Panc1 (cell line): Measurements from ENCODE around the gene HAGHL. TPM values are rescaled to one million over a fixed set of nuclear protein-coding genes. Genes with fewer than 3 reads are reported as not detected.

Source experiments
- ATAC-seq: fragments of 200-7000 bp; cut with Tn5 transposase; 2 replicates; pipeline ENCODE4 v1.9.1; 2020; ENCODE audit warnings: mild to moderate bottlenecking, moderate library complexity
- BruUV-seq: library from RNA; stranded (reverse); fragments of 400-500 nt; replicated peaks from 2 replicates; lab custom pipeline; 2021; lab: Mats Ljungman, UMichigan
- CTCF ChIA-PET: fragments of 300-600 bp; sonication (Branson Sonifier 250); formaldehyde crosslinking; loops from one replicate; lab custom pipeline; 2022; ENCODE audit warnings: antibody characterized with exemption; lab: Charles Lee
- POLR2A ChIA-PET: fragments of 300-600 bp; sonication (Branson Sonifier 250); formaldehyde crosslinking; loops from one replicate; lab custom pipeline; 2022; ENCODE audit warnings: antibody characterized with exemption; lab: Charles Lee
- DNase-seq: peaks from one replicate; pipeline ENCODE4 v3.0.0-alpha.2; 2010; ENCODE audit warnings: low read depth, low spot score
- H3K27ac ChIP-seq: 2 replicates; pipeline ENCODE4 v1.5.1; 2011; ENCODE audit warnings: mild to moderate bottlenecking, low read length, inconsistent platforms
- H3K27me3 ChIP-seq: fragments of 200-500 bp; sonication (Bioruptor generic); 2 replicates; pipeline ENCODE4 v1.6.0; 2014; ENCODE audit warnings: low read length, inconsistent platforms; ENCODE audit not compliant: control insufficient read depth, insufficient read depth
- H3K36me3 ChIP-seq: fragments of 200-500 bp; sonication (Bioruptor generic); 2 replicates; pipeline ENCODE4 v1.5.1; 2014; ENCODE audit warnings: inconsistent platforms, mild to moderate bottlenecking, low read length, moderate library complexity; ENCODE audit not compliant: control insufficient read depth, insufficient read depth
- H3K4me1 ChIP-seq: 2 replicates; pipeline ENCODE4 v1.5.1; 2011; ENCODE audit warnings: inconsistent platforms, mild to moderate bottlenecking, low read length, moderate library complexity; ENCODE audit not compliant: control insufficient read depth, insufficient read depth
- H3K4me3 ChIP-seq, 2 experiments: 2 replicates each; pipeline ENCODE4 v1.5.1; 2011 to 2012; ENCODE audit warnings: low read depth in 2 of 2, low read length in 2 of 2, mild to moderate bottlenecking in 2 of 2, inconsistent platforms in 1 of 2, moderate library complexity in 1 of 2
- H3K9me3 ChIP-seq: fragments of 200-500 bp; sonication (Bioruptor generic); 2 replicates; pipeline ENCODE4 v1.5.1; 2014; ENCODE audit warnings: low read depth, mild to moderate bottlenecking, inconsistent platforms, low read length, moderate library complexity; ENCODE audit not compliant: control insufficient read depth, insufficient read depth
- CTCF ChIP-seq: fragments of 450-650 bp; IDR thresholded peaks from 2 replicates; pipeline ENCODE4 v1.5.1; 2017; ENCODE audit warnings: mild to moderate bottlenecking
- POLR2AphosphoS5 ChIP-seq: IDR thresholded peaks from 2 replicates; pipeline ENCODE4 v1.6.1; 2012; ENCODE audit warnings: mild to moderate bottlenecking, low read depth, low read length, moderate library complexity
- REST ChIP-seq, 2 experiments: IDR thresholded peaks; 2 replicates each; pipeline ENCODE4 v1.6.1; 2011 to 2012; ENCODE audit warnings: low read depth in 2 of 2, control low read depth in 1 of 2, low read length in 1 of 2, mild to moderate bottlenecking in 1 of 2, moderate library complexity in 1 of 2; ENCODE audit not compliant: insufficient read depth in 1 of 2
- SIN3A ChIP-seq: IDR thresholded peaks from 2 replicates; pipeline ENCODE4 v1.6.1; 2012; ENCODE audit warnings: low read depth, mild to moderate bottlenecking, low read length, moderate library complexity, borderline replicate concordance; ENCODE audit not compliant: insufficient read depth
- TCF7L2 ChIP-seq: IDR thresholded peaks from 2 replicates; pipeline ENCODE4 v1.6.1; 2011; ENCODE audit warnings: mild to moderate bottlenecking, low read depth, low read length, inconsistent platforms
- in situ Hi-C: cut with HindIII; loops from 2 replicates; pipeline ENCODE4 v1.10.0; 2016; ENCODE audit warnings: low sequenced_read_pairs, low pct_unique_long_range_greater_than_20kb
- intact Hi-C: fragments of 100-400 bp; cut with micrococcal nuclease; formaldehyde crosslinking; loops from one replicate; pipeline ENCODE4 v1.10.0; 2022; ENCODE audit not compliant: unreplicated experiment
- total RNA-seq: library from RNA; stranded (reverse); gene quantifications from one replicate; pipeline ENCODE4 v1.2.1, GENCODE V29; 2021; ENCODE audit not compliant: unreplicated experiment

HAGHL gene
- total RNA-seq, 1 experiment from 2014 or later, result 41.1 TPM

GRCh38 chr16:764184-764750, 37.4 kb downstream of the HAGHL start:
- ATAC-seq, result no peak
- no peaks in the 10 kb centered on the region for H3K36me3 ChIP-seq
- H3K9me3 ChIP-seq, result no peaks in the 10 kb centered on the region
- BruUV-seq, result no TSS peak
- no peaks in the 10 kb centered on the region for H3K27me3 ChIP-seq
- intact Hi-C loops (no loop called here), in situ Hi-C loops (no loop called here)
- no peak for TF ChIP-seq CTCF
- no peak for TF ChIP-seq SIN3A
- TF ChIP-seq POLR2AphosphoS5, result no peak
- no peak for TF ChIP-seq TCF7L2
- no peak for TF ChIP-seq REST (IDR thresholded peaks at IDR 0.05; ENCODE audit: insufficient read depth in 1 of 2, low read depth in 2 of 2, low read length in 1 of 2)
- ChIA-PET POLR2A (no interaction called here), CTCF (no interaction called here)
- DNase-seq, result no peak
- H3K27ac ChIP-seq, result no peak overlapping the region
- H3K4me1 ChIP-seq, result peaks cover 18% of the 10 kb centered on the region
- no peak overlapping the region for H3K4me3 ChIP-seq

GRCh38 chr16:764848-765487, 38.1 kb downstream of the HAGHL start:
- CTCF ChIA-PET, result no interaction called here
- Histone ChIP-seq H3K9me3 (no peaks in the 10 kb centered on the region), H3K27ac (no peak overlapping the region), H3K36me3 (no peaks in the 10 kb centered on the region), H3K4me1 (peaks cover 18% of the 10 kb centered on the region), H3K27me3 (no peaks in the 10 kb centered on the region), H3K4me3 (no peak overlapping the region)
- no TSS peak for BruUV-seq
- TF ChIP-seq TCF7L2, result no peak
- no peak for TF ChIP-seq SIN3A
- no peak for TF ChIP-seq POLR2AphosphoS5
- no peak for TF ChIP-seq REST (IDR thresholded peaks at IDR 0.05; ENCODE audit: insufficient read depth in 1 of 2, low read depth in 2 of 2, low read length in 1 of 2)
- TF ChIP-seq CTCF, result no peak
- no peak for DNase-seq
- no peak for ATAC-seq
- in situ Hi-C loops, result no loop called here
- POLR2A ChIA-PET, result interaction anchor here (1.1 kb wide), 1 partner anchor 12 kb away, joined by 11 read pairs; no protein-coding TSS in a partner anchor
- intact Hi-C loops, result no loop called here
